ENCODE measurements around the gene METTL26.

METTL26 gene

DNA sequence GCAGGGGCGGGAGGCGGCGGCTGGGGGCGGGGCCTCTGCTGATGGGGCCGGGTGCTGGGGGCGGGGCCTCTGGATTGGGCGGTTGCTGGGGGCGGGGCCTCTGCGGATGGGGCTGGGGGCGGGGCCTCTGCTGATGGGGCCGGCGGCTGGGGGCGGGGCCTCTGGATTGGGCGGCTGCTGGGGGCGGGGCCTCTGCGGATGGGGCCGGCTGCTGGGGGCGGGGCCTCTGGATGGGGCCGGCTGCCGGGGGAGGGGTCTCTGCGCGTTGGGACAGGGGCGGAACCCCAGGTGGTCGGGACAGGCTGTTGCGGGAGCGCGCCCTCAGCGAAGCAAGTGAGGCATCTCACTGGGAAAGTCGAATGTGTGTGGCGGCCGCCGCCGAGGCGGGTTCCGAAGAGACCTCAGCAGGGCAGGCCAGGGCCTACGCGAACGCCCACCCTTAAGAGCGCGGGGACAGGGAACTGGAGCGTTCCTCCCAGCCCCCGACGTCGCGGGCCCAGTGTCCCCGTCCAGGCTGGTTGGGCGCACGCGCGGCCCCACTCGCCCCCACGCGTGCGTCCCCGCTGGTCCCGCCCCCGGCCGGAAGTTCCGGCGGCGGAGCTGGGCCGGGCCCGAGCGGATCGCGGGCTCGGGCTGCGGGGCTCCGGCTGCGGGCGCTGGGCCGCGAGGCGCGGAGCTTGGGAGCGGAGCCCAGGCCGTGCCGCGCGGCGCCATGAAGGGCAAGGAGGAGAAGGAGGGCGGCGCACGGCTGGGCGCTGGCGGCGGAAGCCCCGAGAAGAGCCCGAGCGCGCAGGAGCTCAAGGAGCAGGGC lies 43.9 kb upstream of the METTL26 start, which contains the start of gene STUB1:
TSS of gene STUB1 (plus strand) at position 597 of the 811 bp plus-strand sequence. CDS start at position 713, 116 bp downstream.
- H3K9me3 ChIP-seq (ENCODE audit: control insufficient read depth in 2 of 2, low read length in 2 of 2), result no peaks in the 10 kb centered on the region
- H3K4me1 ChIP-seq (ENCODE audit: control insufficient read depth, insufficient read depth, low read length), result peaks cover 60% of the 10 kb centered on the region
- H3K4me3 ChIP-seq (ENCODE audit: low read length in 2 of 2), result peak within 1 kb of the TSS; percentile 81 to 83
- peaks cover 12 to 17% of the 10 kb centered on the region in 2 donors for H3K36me3 ChIP-seq (ENCODE audit: control insufficient read depth in 2 of 2, insufficient read depth in 2 of 2, low read length in 2 of 2)
- peak within 1 kb of the TSS; percentile 67 for H3K27ac ChIP-seq (ENCODE audit: low read length)
- H3K27me3 ChIP-seq (ENCODE audit: control insufficient read depth in 1 of 2, insufficient read depth in 2 of 2, low read length in 2 of 2), result peaks cover 0 to 3% of the 10 kb centered on the region in 2 donors
- H3K9ac ChIP-seq (ENCODE audit: low read length in 2 of 2), result peak within 1 kb of the TSS; percentile 75 to 80

DNA sequence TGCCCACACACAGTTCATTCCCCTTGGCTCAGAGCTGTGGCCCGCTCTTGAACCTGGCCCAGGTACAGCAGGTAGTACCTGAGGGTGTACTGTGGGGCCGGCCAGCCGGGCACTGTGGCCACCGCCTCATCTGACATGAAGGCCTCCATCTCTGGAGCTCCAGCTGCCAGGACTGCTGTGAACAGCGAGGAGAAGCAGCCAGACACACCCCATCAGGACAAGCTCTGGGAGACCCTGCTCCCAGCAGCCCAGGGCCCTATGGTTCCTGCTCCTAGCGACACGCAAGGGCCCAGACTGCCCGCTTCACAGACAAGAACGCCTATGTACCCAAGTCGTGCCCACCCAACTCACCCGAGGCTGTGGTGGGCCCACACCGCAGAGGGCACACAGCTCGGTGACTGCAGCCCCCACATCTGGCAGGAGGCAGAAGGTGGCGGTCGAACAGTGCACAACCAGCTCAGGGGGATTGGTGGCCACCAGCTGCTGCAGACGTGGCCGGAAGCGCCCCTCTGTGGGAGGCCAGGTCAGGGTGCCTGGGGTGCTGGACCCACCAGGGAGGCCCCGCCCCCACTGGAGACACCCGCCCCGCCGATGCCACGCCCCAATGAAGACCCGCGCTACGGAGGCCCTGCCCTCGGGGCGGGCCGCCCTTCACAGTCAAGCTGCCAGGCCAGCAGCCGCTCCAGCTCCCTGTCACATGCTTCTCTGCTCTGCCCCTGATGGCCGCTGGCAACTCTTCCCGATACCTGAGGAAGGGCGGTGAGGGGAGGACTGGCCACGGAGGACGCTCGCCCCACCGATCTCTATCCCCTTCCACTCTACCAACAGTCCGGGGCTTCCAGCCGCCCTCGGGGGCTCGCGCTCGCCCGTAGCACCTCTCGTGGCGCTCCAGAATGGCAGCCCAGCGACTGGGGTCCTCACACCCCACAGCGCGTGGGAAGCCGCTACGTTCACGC lies 43.0 kb upstream of the METTL26 start:
- Histone ChIP-seq H3K27ac (ENCODE audit: low read length) (peak overlapping the region; percentile 53), H3K27me3 (ENCODE audit: control insufficient read depth in 1 of 2, insufficient read depth in 2 of 2, low read length in 2 of 2) (peaks cover 0 to 4% of the 10 kb centered on the region in 2 donors), H3K9me3 (ENCODE audit: control insufficient read depth in 2 of 2, low read length in 2 of 2) (no peaks in the 10 kb centered on the region), H3K4me3 (ENCODE audit: low read length in 2 of 2) (peak overlapping the region; percentile 60 to 74), H3K9ac (ENCODE audit: low read length in 2 of 2) (peak overlapping the region; percentile 27 to 62), H3K4me1 (ENCODE audit: control insufficient read depth, insufficient read depth, low read length) (peaks cover 57% of the 10 kb centered on the region), H3K36me3 (ENCODE audit: control insufficient read depth in 2 of 2, insufficient read depth in 2 of 2, low read length in 2 of 2) (peaks cover 12 to 17% of the 10 kb centered on the region in 2 donors)

DNA sequence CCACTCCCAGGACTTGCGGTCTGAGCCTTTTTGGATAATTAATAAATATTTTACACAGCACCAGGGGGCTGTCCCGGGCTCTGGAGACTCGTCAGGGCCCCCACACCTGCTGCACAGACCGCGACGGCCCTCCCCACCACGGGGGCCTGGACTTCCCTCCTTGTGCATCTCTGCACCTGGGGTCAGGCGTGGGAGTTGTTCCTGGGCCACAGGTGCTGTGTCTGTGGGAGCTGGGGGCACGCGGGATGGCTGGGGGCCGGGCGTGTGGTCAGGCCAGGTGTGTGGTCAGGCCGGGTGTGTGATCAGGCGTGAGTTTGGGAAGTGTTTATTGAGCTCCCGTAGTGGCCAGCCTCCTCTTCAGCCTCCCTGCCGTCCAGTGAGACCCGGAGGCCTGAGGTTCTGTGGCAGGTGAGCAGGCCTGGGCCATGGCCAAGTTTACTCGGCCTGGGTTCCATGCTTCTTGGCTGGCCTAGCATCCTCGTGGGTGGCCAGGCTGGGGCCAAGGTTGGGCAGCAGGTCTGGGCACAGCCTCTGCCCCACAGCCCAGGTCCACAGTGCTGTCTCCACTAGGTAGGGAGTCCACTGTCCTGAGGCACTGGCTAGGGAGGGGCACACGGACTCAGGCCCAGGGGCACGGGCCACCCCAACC lies 42.2 kb upstream of the METTL26 start:
- peaks cover 12 to 17% of the 10 kb centered on the region in 2 donors for H3K36me3 ChIP-seq (ENCODE audit: control insufficient read depth in 2 of 2, insufficient read depth in 2 of 2, low read length in 2 of 2)
- no peak overlapping the region for H3K9ac ChIP-seq (ENCODE audit: low read length in 2 of 2)
- H3K9me3 ChIP-seq (ENCODE audit: control insufficient read depth in 2 of 2, low read length in 2 of 2), result no peaks in the 10 kb centered on the region
- H3K27ac ChIP-seq (ENCODE audit: low read length), result no peak overlapping the region
- H3K4me1 ChIP-seq (ENCODE audit: control insufficient read depth, insufficient read depth, low read length), result peaks cover 50% of the 10 kb centered on the region
- H3K4me3 ChIP-seq (ENCODE audit: low read length in 2 of 2), result no peak overlapping the region
- peaks cover 0 to 4% of the 10 kb centered on the region in 2 donors for H3K27me3 ChIP-seq (ENCODE audit: control insufficient read depth in 1 of 2, insufficient read depth in 2 of 2, low read length in 2 of 2)

DNA sequence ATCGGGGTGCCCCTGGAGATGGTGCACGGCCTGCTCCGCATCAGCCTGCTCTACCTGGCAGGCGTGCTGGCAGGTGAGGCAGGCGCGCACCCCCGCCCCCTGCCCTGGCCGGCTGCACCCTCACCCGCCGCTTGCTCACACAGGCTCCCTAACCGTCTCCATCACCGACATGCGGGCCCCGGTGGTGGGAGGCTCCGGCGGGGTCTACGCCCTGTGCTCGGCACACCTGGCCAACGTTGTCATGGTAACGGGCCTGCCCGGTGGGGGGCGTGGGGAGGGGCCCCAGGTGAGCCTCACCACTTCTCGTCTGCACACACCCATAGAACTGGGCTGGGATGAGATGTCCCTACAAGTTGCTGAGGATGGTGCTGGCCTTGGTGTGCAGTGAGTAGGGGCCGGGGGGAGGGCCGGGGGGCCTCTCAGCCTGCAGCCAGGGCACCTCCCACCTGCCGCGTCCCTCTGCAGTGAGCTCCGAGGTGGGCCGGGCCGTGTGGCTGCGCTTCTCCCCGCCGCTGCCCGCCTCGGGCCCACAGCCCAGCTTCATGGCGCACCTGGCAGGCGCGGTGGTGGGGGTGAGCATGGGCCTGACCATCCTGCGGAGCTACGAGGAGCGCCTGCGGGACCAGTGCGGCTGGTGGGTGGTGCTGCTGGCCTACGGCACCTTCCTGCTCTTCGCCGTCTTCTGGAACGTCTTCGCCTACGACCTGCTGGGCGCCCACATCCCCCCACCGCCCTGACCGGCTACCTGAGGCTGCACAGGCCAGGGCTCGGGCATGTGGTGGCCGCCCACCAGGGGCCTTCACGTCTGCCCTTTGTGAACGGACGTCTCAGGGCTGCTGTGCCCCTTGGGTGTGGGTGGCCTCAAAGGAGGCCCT lies 41.4 kb upstream of the METTL26 start:
- Histone ChIP-seq H3K4me3 (ENCODE audit: low read length in 2 of 2) (no peak overlapping the region), H3K9me3 (ENCODE audit: control insufficient read depth in 2 of 2, low read length in 2 of 2) (no peaks in the 10 kb centered on the region), H3K9ac (ENCODE audit: low read length in 2 of 2) (no peak overlapping the region)

DNA sequence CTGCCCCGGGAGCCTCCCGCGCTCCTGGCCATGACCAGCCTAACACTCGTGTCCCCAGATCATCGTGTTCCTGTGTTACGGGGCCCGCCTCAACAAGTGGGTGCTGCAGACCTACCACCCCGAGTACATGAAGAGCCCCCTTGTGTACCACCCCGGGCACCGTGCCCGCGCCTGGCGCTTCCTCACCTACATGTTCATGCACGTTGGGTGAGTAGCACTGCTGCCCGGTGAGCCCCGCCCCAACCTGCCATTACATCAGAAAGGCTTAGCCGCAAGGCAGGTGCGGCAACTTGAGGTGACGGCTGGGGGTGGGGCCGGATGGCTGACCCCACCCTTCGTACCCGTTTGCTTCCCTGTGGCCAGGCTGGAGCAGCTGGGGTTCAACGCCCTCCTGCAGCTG lies 40.8 kb upstream of the METTL26 start:
- H3K9ac ChIP-seq (ENCODE audit: low read length in 2 of 2), result no peak overlapping the region
- H3K27ac ChIP-seq (ENCODE audit: low read length), result no peak overlapping the region
- peaks cover 0 to 4% of the 10 kb centered on the region in 2 donors for H3K27me3 ChIP-seq (ENCODE audit: control insufficient read depth in 1 of 2, insufficient read depth in 2 of 2, low read length in 2 of 2)
- H3K4me3 ChIP-seq (ENCODE audit: low read length in 2 of 2), result no peak overlapping the region
- H3K4me1 ChIP-seq (ENCODE audit: control insufficient read depth, insufficient read depth, low read length), result peaks cover 36% of the 10 kb centered on the region
- H3K36me3 ChIP-seq (ENCODE audit: control insufficient read depth in 2 of 2, insufficient read depth in 2 of 2, low read length in 2 of 2), result peaks cover 11 to 13% of the 10 kb centered on the region in 2 donors
- no peaks in the 10 kb centered on the region for H3K9me3 ChIP-seq (ENCODE audit: control insufficient read depth in 2 of 2, low read length in 2 of 2)

More for the DNA sequence above, 41.4 kb upstream of the METTL26 start:
- peaks cover 42% of the 10 kb centered on the region for H3K4me1 ChIP-seq (ENCODE audit: control insufficient read depth, insufficient read depth, low read length)
- no peak overlapping the region for H3K27ac ChIP-seq (ENCODE audit: low read length)
- H3K36me3 ChIP-seq (ENCODE audit: control insufficient read depth in 2 of 2, insufficient read depth in 2 of 2, low read length in 2 of 2), result peaks cover 11 to 16% of the 10 kb centered on the region in 2 donors
- H3K27me3 ChIP-seq (ENCODE audit: control insufficient read depth in 1 of 2, insufficient read depth in 2 of 2, low read length in 2 of 2), result peaks cover 0 to 4% of the 10 kb centered on the region in 2 donors

DNA sequence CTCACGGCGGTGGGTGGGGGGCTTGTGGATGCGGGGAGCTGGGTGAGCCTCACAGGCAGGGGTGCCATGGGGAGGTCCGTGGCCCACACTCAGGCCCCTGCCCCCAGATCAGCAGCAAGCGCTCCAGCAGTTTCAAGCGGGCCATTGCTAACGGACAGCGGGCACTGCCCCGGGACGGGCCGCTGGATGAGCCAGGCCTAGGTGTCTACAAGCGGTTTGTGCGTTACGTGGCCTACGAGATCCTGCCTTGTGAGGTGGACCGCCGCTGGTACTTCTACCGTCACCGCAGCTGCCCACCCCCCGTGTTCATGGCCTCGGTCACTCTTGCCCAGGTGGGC lies 40.4 kb upstream of the METTL26 start:
- peaks cover 32% of the 10 kb centered on the region for H3K4me1 ChIP-seq (ENCODE audit: control insufficient read depth, insufficient read depth, low read length)
- no peaks in the 10 kb centered on the region for H3K9me3 ChIP-seq (ENCODE audit: control insufficient read depth in 2 of 2, low read length in 2 of 2)
- no peak overlapping the region for H3K27ac ChIP-seq (ENCODE audit: low read length)
- no peak overlapping the region for H3K4me3 ChIP-seq (ENCODE audit: low read length in 2 of 2)
- H3K36me3 ChIP-seq (ENCODE audit: control insufficient read depth in 2 of 2, insufficient read depth in 2 of 2, low read length in 2 of 2), result peaks cover 9 to 10% of the 10 kb centered on the region in 2 donors
- H3K27me3 ChIP-seq (ENCODE audit: control insufficient read depth in 1 of 2, insufficient read depth in 2 of 2, low read length in 2 of 2), result peaks cover 0 to 4% of the 10 kb centered on the region in 2 donors
- H3K9ac ChIP-seq (ENCODE audit: low read length in 2 of 2), result no peak overlapping the region

DNA sequence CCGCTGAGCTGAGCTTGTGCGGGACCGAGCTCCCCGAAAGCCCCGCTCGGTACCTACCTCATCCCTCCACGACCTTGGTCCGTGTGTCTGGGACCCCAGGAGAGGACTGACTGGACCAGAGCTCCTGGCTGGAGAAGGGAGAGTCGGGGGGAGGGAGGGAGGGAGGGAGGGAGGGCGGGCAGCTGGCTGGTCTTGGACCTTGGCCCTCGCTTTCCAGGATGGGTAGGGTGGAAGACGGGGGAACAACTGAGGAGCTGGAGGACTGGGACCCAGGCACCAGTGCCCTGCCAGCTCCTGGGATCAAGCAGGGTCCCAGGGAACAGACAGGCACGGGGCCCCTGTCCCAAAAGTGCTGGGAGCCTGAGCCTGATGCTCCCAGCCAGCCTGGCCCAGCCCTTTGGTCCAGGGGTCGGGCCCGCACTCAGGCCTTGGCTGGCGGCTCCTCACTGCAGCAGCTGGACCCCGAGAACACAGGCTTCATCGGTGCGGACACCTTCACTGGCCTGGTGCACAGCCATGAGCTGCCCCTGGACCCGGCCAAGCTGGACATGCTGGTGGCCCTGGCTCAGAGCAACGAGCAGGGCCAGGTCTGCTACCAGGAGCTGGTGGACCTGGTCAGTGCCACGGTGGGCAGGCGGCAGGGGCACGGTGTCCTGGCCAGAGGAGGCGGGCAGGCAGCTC lies 39.9 kb upstream of the METTL26 start:
- Histone ChIP-seq H3K36me3 (ENCODE audit: control insufficient read depth in 2 of 2, insufficient read depth in 2 of 2, low read length in 2 of 2) (peaks cover 9 to 12% of the 10 kb centered on the region in 2 donors), H3K4me1 (ENCODE audit: control insufficient read depth, insufficient read depth, low read length) (peaks cover 27% of the 10 kb centered on the region), H3K9me3 (ENCODE audit: control insufficient read depth in 2 of 2, low read length in 2 of 2) (no peaks in the 10 kb centered on the region), H3K27ac (ENCODE audit: low read length) (no peak overlapping the region), H3K9ac (ENCODE audit: low read length in 2 of 2) (no peak overlapping the region), H3K4me3 (ENCODE audit: low read length in 2 of 2) (peak overlapping the region in 1 of 2 donors; percentile 68), H3K27me3 (ENCODE audit: control insufficient read depth in 1 of 2, insufficient read depth in 2 of 2, low read length in 2 of 2) (peaks cover 0 to 4% of the 10 kb centered on the region in 2 donors)

DNA sequence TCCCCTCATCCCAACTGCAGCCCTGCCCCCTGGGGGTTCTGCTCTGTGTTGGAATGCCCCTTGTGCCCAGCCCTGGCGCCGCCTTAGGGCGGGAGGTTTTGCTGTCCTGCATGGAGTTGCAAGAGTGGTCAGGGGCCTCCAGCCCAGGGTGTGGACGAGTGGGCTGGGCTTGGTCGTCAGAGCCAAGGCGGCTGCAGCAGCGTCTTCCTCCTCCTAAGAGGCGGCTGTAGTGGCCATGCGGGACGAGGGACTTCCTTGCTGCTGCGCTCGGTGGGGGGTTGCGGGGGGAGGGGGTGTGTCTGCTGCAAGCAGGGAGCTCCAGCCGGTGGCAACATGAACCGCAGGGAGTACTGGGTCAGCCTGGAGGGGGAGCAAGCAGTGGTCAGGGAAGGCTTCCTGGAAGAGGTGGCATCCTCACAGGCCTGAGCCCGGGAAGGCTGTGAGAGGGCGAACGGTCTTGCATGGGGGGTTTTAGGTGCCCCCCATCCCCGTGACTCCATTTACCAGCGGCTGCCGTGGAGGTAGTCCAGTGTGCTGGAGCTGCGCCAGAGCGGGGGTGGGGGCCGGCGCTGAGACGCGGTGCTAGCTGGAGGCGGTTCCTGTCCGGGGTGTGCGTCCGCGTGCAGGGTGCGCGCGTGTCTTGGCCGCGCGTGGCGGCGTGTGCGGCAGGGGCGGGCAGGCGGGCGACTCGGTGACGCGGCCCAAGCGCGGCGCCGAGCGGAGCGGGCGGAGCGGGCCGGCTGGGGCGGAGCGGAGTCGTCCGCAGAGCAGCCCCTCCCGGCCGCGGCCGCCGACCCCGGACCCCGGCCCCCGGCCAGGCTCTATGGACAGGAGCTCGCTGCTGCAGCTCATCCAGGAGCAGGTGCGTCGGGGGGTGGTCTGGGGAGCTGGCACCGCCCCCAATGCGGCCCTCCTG lies 39.1 kb upstream of the METTL26 start, which contains the start of gene RHBDL1:
TSS of gene RHBDL1 (plus strand) at position 704 of the 916 bp plus-strand sequence. CDS start at position 824, 120 bp downstream.
- Histone ChIP-seq H3K9me3 (ENCODE audit: control insufficient read depth in 2 of 2, low read length in 2 of 2) (no peaks in the 10 kb centered on the region), H3K36me3 (ENCODE audit: control insufficient read depth in 2 of 2, insufficient read depth in 2 of 2, low read length in 2 of 2) (peaks cover 11 to 13% of the 10 kb centered on the region in 2 donors), H3K4me1 (ENCODE audit: control insufficient read depth, insufficient read depth, low read length) (peaks cover 23% of the 10 kb centered on the region), H3K27ac (ENCODE audit: low read length) (no peak within 1 kb of the TSS), H3K9ac (ENCODE audit: low read length in 2 of 2) (peak within 1 kb of the TSS in 1 of 2 donors; percentile 38), H3K27me3 (ENCODE audit: control insufficient read depth in 1 of 2, insufficient read depth in 2 of 2, low read length in 2 of 2) (peaks cover 0 to 4% of the 10 kb centered on the region in 2 donors), H3K4me3 (ENCODE audit: low read length in 2 of 2) (peak within 1 kb of the TSS in 1 of 2 donors; percentile 68)

Measured in stomach smooth muscle (tissue), 2 donors.